ENCODE data around the gene SOX9. TPM values are rescaled to one million over a fixed set of nuclear protein-coding genes. Genes with fewer than 3 reads are reported as not detected.

The SOX9 gene
- total and polyA plus RNA-seq, 2 donors from 2014 or later, result 5.8 to 79.3 TPM

DNA sequence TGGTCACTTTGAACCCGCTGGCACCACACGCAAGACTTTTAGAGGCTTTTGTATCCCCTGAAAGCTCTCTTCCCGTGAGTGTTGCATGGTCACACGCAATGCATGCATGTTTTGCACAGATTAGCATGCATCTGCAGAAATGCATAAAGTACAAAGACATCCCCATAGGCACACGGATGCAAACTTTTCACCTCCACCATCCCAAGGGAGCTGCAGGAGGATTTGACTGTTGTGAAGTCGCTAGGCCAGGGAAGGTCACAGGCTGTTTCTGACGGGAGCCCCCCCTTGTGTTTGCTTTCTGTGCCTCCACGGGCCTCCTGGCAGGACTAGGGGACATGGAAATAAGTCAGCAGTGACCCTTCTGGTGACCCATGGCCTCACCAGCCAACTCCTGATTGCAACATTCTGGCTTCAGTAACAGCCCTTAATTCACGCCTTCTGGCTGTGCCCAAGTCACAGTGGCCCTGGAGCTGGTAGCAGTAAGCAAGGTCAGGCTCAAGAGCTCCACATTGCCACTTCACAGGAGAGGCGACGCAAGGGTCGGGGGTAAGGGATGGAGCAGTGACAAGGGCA, 45.1 kb downstream of the SOX9 start:
- intact Hi-C loops (cut with DNase I), result no loop called here

DNA sequence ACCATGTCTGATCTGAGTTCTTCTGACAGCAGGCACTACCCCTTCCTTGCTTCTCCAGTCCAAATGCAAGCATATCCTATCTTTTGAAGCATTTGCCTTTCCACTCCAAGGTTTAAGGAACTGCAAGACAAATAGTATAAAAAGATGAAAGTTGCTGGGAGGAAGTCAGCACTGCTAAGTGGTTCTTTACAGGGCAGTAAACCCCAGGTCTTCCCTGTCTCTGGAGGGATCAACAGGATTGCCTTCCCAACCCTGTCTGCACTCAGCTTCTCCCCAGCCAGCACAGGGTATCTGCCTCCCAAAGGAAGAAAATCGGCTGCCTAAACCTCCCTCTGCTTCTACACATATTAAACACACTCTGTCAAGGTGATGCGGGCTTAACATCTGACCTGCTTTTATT, 46.8 kb downstream of the SOX9 start:
- intact Hi-C loops (cut with DNase I), result no loop called here

More for the DNA sequence above, 45.1 kb downstream of the SOX9 start:
- Histone ChIP-seq H3K27me3 (ENCODE audit: control insufficient read depth, insufficient read depth, low read length) (no peaks in the 10 kb centered on the region), H3K27ac (ENCODE audit: low read depth in 2 of 2, low read length in 2 of 2) (no peak overlapping the region), H3K9me3 (ENCODE audit: control insufficient read depth in 2 of 3, insufficient read depth in 1 of 3, low read length in 3 of 3) (peaks cover 0 to 2% (median 0%) of the 10 kb centered on the region in 3 donors), H3K9ac (ENCODE audit: low read length in 3 of 3) (no peak overlapping the region), H3K4me3 (ENCODE audit: low read length in 3 of 3) (no peak overlapping the region), H3K36me3 (ENCODE audit: control insufficient read depth in 2 of 3, insufficient read depth in 3 of 3, low read length in 3 of 3) (no peaks in the 10 kb centered on the region), H3K4me1 (ENCODE audit: control insufficient read depth in 2 of 3, insufficient read depth in 2 of 3, low read depth in 1 of 3, low read length in 3 of 3) (no peaks in the 10 kb centered on the region)
- FAIRE-seq (no peak), DNase-seq (peak in 1 of 5 donors; percentile 67)
- TF ChIP-seq, protein P1, sequence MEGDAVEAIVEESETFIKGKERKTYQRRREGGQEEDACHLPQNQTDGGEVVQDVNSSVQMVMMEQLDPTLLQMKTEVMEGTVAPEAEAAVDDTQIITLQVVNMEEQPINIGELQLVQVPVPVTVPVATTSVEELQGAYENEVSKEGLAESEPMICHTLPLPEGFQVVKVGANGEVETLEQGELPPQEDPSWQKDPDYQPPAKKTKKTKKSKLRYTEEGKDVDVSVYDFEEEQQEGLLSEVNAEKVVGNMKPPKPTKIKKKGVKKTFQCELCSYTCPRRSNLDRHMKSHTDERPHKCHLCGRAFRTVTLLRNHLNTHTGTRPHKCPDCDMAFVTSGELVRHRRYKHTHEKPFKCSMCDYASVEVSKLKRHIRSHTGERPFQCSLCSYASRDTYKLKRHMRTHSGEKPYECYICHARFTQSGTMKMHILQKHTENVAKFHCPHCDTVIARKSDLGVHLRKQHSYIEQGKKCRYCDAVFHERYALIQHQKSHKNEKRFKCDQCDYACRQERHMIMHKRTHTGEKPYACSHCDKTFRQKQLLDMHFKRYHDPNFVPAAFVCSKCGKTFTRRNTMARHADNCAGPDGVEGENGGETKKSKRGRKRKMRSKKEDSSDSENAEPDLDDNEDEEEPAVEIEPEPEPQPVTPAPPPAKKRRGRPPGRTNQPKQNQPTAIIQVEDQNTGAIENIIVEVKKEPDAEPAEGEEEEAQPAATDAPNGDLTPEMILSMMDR (IDR thresholded peaks at IDR 0.05; ENCODE audit: borderline replicate concordance, extremely low read depth, insufficient read depth), result no peak

DNA sequence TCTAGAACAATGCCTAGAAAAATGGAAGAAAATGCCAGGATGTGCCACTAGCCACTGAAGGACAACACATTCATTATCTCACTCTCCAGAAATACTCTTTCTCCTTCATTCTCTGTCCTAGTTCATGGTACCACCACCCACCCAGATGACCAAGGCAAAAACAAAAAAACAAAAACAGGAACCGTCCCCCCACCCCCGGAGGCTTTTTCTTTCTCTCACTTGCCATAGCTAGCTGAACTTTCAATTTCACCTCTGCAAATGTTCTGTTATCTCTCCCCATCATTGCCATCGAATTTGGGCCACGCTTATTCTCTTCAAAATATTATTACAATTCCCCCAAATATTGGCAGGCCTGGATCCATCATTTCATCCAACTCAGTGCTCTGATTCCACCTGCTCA, 49.0 kb downstream of the SOX9 start:
- Histone ChIP-seq H3K9me3 (ENCODE audit: control insufficient read depth in 2 of 3, insufficient read depth in 1 of 3, low read length in 3 of 3) (no peaks in the 10 kb centered on the region), H3K36me3 (ENCODE audit: control insufficient read depth in 2 of 3, insufficient read depth in 3 of 3, low read length in 3 of 3) (no peaks in the 10 kb centered on the region), H3K4me3 (ENCODE audit: low read length in 3 of 3) (no peak overlapping the region), H3K9ac (ENCODE audit: low read length in 3 of 3) (no peak overlapping the region), H3K27ac (ENCODE audit: low read depth in 2 of 2, low read length in 2 of 2) (no peak overlapping the region), H3K4me1 (ENCODE audit: control insufficient read depth in 2 of 3, insufficient read depth in 2 of 3, low read depth in 1 of 3, low read length in 3 of 3) (no peaks in the 10 kb centered on the region), H3K27me3 (ENCODE audit: control insufficient read depth, insufficient read depth, low read length) (no peaks in the 10 kb centered on the region)
- TF ChIP-seq, protein P1 (IDR thresholded peaks at IDR 0.05; ENCODE audit: borderline replicate concordance, extremely low read depth, insufficient read depth), result no peak
- DNase-seq, result no peak
- intact Hi-C loops (cut with DNase I), result no loop called here
- no peak for FAIRE-seq

More for the DNA sequence above, 46.8 kb downstream of the SOX9 start:
- H3K4me3 ChIP-seq (ENCODE audit: low read length in 3 of 3), result no peak overlapping the region
- no peaks in the 10 kb centered on the region for H3K27me3 ChIP-seq (ENCODE audit: control insufficient read depth, insufficient read depth, low read length)
- no peaks in the 10 kb centered on the region for H3K36me3 ChIP-seq (ENCODE audit: control insufficient read depth in 2 of 3, insufficient read depth in 3 of 3, low read length in 3 of 3)
- no peak overlapping the region for H3K27ac ChIP-seq (ENCODE audit: low read depth in 2 of 2, low read length in 2 of 2)
- H3K9ac ChIP-seq (ENCODE audit: low read length in 3 of 3), result no peak overlapping the region
- H3K9me3 ChIP-seq (ENCODE audit: control insufficient read depth in 2 of 3, insufficient read depth in 1 of 3, low read length in 3 of 3), result peaks cover 0 to 2% (median 0%) of the 10 kb centered on the region in 3 donors
- TF ChIP-seq, protein P1 (IDR thresholded peaks at IDR 0.05; ENCODE audit: borderline replicate concordance, extremely low read depth, insufficient read depth), result no peak
- no peaks in the 10 kb centered on the region for H3K4me1 ChIP-seq (ENCODE audit: control insufficient read depth in 2 of 3, insufficient read depth in 2 of 3, low read depth in 1 of 3, low read length in 3 of 3)
- FAIRE-seq, result no peak
- DNase-seq, result no peak

All from kidney (tissue), 14 donors.